CD4-positive, CD25-positive, alpha-beta regulatory T cell (primary cell): ENCODE results near the gene TMED1. TPM values are rescaled to one million over a fixed set of nuclear protein-coding genes. Genes with fewer than 3 reads are reported as not detected.

Source experiments
- ATAC-seq, 2 donors: fragments of 150-1000 bp; cut with Tn5 transposase; one replicate each; pipeline ENCODE4 v1.10.0; 2021; ENCODE audit warnings: low read depth in 2 of 2, moderate number of reproducible peaks in 2 of 2, moderate library complexity in 1 of 2
- DNase-seq, 3 donors: peaks; one replicate each; pipeline versions ENCODE4 v3.0.0 to v3.0.0-alpha.2; 2012 to 2022; ENCODE audit warnings: mixed read lengths in 1 of 3
- H3K27ac ChIP-seq: one replicate; pipeline ENCODE4 v1.7.0; 2013; ENCODE audit warnings: mild to moderate bottlenecking, low read length; ENCODE audit not compliant: insufficient read depth, poor library complexity, severe bottlenecking
- H3K27me3 ChIP-seq: one replicate; pipeline ENCODE4 v1.7.0; 2013; ENCODE audit warnings: low read length; ENCODE audit not compliant: control insufficient read depth, insufficient read depth
- H3K36me3 ChIP-seq: one replicate; pipeline ENCODE4 v1.7.0; 2013; ENCODE audit warnings: mild to moderate bottlenecking, low read length, moderate library complexity; ENCODE audit not compliant: control insufficient read depth, insufficient read depth
- H3K4me1 ChIP-seq: 2 replicates; pipeline ENCODE4 v1.7.0; 2013; ENCODE audit warnings: mild to moderate bottlenecking, low read length; ENCODE audit not compliant: insufficient read depth, control insufficient read depth, poor library complexity, severe bottlenecking
- H3K4me3 ChIP-seq: one replicate; pipeline ENCODE4 v1.7.0; 2013; ENCODE audit warnings: low read depth, mild to moderate bottlenecking, low read length, moderate library complexity
- H3K9me3 ChIP-seq, 2 experiments: 1 replicate in 1 of 2; 2 replicates in 1 of 2; pipeline ENCODE4 v1.7.0; 2013; ENCODE audit warnings: low read length in 2 of 2, mild to moderate bottlenecking in 1 of 2, moderate library complexity in 1 of 2; ENCODE audit not compliant: control insufficient read depth in 2 of 2
- H3K27ac Mint-ChIP-seq, 3 donors: one replicate each; pipeline ENCODE4 v1.8.0; 2020 to 2022; ENCODE audit warnings: mild to moderate bottlenecking in 3 of 3, mixed read lengths in 3 of 3, moderate library complexity in 2 of 3
- H3K27me3 Mint-ChIP-seq: one replicate; pipeline ENCODE4 v1.8.0; 2022; ENCODE audit warnings: mild to moderate bottlenecking, mixed read lengths
- H3K36me3 Mint-ChIP-seq: one replicate; pipeline ENCODE4 v1.8.0; 2020; ENCODE audit warnings: mixed read lengths
- H3K4me1 Mint-ChIP-seq, 4 donors: one replicate each; pipeline ENCODE4 v1.8.0; 2020 to 2022; ENCODE audit warnings: mixed read lengths in 4 of 4, mild to moderate bottlenecking in 1 of 4
- H3K4me3 Mint-ChIP-seq, 4 donors: one replicate each; pipeline ENCODE4 v1.8.0; 2020 to 2022; ENCODE audit warnings: mild to moderate bottlenecking in 4 of 4, mixed read lengths in 4 of 4, moderate library complexity in 3 of 4
- H3K9me3 Mint-ChIP-seq, 7 donors: one replicate each; pipeline ENCODE4 v1.8.0; 2020 to 2022; ENCODE audit warnings: mixed read lengths in 7 of 7, mild to moderate bottlenecking in 3 of 7, moderate library complexity in 2 of 7
- polyA plus RNA-seq, 4 donors: library from polyadenylated mRNA; unstranded; fragments of 300-500 nt; fragmentation: Illumina TruSeq; gene quantifications; one replicate each; pipeline ENCODE4 v1.2.3, GENCODE V29; 2021
- total RNA-seq: library from RNA; stranded (reverse); gene quantifications from one replicate; pipeline ENCODE4 v1.2.3, GENCODE V29; 2022

TMED1 gene
- total and polyA plus RNA-seq, 5 donors from 2014 or later, result 10.2 to 30.3 (median 26.9) TPM

DNA sequence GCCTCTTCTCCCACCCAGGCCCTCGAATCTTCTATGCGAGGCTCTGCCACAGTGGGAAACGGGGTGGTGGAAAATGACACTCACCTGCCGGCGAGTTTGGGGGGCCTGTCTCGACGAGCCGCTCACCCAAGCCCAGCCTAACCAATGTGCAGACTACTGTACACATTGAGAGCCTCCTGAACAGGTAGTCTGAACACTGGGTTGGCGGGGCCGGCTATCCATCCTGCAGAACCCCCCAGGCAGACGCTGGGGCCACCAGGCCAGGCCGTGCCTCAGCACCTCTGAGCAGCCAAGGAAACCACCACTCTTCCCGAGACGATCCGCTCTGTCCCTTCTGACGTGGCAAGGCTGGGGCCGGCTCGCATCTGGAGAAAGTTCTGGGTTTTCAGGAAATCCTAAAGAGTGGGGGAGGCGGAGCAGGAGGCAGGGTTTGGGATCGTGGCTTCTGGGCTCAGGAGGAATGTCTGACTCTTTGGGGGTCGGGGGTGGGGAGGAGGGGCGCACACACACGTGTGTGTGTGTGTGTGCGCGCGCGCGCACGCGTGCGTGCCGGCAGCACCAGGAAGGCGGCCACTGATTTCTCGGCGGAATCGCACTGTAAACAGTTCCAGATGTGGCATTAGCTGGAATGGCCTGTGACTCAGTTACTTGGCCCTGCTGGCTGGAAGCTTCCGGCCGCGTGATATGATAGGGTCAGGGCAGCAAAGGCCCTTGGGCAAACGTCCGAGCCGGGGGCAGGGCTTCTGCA lies 18.5 kb downstream of the TMED1 start:
- Histone ChIP-seq H3K27me3 (no peaks in the 10 kb centered on the region), H3K4me1 (no peaks in the 10 kb centered on the region), H3K36me3 (peaks cover 44% of the 10 kb centered on the region), H3K27ac (no peak overlapping the region), H3K9me3 (no peaks in the 10 kb centered on the region), H3K4me3 (no peak overlapping the region)
- DNase-seq (no peak), ATAC-seq (no peak)
- Mint-ChIP-seq H3K9me3 (no peaks in the 10 kb centered on the region), H3K27me3 (no peaks in the 10 kb centered on the region), H3K4me1 (peaks cover 0 to 6% (median 1%) of the 10 kb centered on the region in 4 donors), H3K36me3 (peaks cover 31% of the 10 kb centered on the region), H3K27ac (peak overlapping the region in 1 of 3 donors; percentile 48), H3K4me3 (no peak overlapping the region)

- Mint-ChIP-seq H3K27ac (no peak overlapping the region), H3K36me3 (peaks cover 31% of the 10 kb centered on the region), H3K4me3 (no peak overlapping the region), H3K9me3 (no peaks in the 10 kb centered on the region), H3K4me1 (peaks cover 0 to 6% (median 1%) of the 10 kb centered on the region in 4 donors), H3K27me3 (no peaks in the 10 kb centered on the region)
- Histone ChIP-seq H3K9me3 (no peaks in the 10 kb centered on the region), H3K4me1 (no peaks in the 10 kb centered on the region), H3K4me3 (no peak overlapping the region), H3K27ac (no peak overlapping the region), H3K27me3 (no peaks in the 10 kb centered on the region), H3K36me3 (peaks cover 46% of the 10 kb centered on the region)
- DNase-seq (no peak), ATAC-seq (no peak)
Observed at GRCh38 chr19:10816691-10817090, 19.3 kb downstream of the TMED1 start.

DNA sequence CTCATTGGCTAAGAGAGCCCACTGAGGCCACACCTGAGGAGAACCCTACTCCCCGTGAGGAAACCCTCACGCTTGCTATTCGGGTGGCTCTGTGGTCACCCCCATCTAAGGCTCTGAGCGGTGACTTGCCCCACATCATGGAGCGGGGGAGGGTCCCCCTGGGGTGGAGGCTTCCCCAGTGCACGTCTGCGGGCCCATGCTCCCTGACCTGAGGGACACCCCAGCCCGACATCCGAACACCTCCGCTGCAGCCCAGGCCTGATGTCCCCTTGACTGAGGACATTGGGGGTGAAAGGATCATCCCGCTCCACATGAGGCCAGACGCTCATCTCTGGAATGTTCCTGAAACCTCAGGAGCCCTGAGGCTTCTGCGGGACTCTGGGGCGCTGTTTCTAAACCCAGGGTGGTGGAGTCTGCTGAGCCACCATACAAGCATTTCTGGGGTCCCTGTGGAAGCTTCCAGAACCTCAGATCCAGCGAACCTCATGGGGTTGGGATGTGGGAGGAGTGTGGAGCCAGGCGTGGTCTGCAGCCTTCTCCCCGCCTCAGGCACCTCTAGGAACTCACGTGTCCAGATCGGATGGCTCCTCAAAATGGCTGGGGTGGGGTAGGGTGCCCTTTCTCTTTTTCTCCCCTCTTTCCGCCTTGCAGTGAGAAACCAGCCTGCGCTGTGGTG lies 19.9 kb downstream of the TMED1 start:
- Mint-ChIP-seq H3K36me3 (peaks cover 29% of the 10 kb centered on the region), H3K27ac (no peak overlapping the region), H3K9me3 (no peaks in the 10 kb centered on the region), H3K4me3 (no peak overlapping the region), H3K27me3 (no peaks in the 10 kb centered on the region), H3K4me1 (peaks cover 0 to 6% (median 1%) of the 10 kb centered on the region in 4 donors)
- DNase-seq (no peak), ATAC-seq (no peak)
- Histone ChIP-seq H3K9me3 (no peaks in the 10 kb centered on the region), H3K27ac (no peak overlapping the region), H3K4me1 (no peaks in the 10 kb centered on the region), H3K27me3 (no peaks in the 10 kb centered on the region), H3K4me3 (no peak overlapping the region), H3K36me3 (peaks cover 48% of the 10 kb centered on the region)

- H3K9me3 Mint-ChIP-seq, result no peaks in the 10 kb centered on the region
- H3K4me3 Mint-ChIP-seq, result no peak overlapping the region
- peaks cover 20% of the 10 kb centered on the region for H3K36me3 Mint-ChIP-seq
- ATAC-seq, result no peak
- no peak overlapping the region for H3K4me3 ChIP-seq
- no peaks in the 10 kb centered on the region for H3K27me3 ChIP-seq
- H3K27me3 Mint-ChIP-seq, result no peaks in the 10 kb centered on the region
- no peak overlapping the region for H3K27ac ChIP-seq
- no peaks in the 10 kb centered on the region for H3K4me1 ChIP-seq
- peaks cover 41% of the 10 kb centered on the region for H3K36me3 ChIP-seq
- H3K4me1 Mint-ChIP-seq, result peaks cover 0 to 6% (median under 1%) of the 10 kb centered on the region in 4 donors
- peak overlapping the region in 1 of 3 donors; percentile 3 for H3K27ac Mint-ChIP-seq
- H3K9me3 ChIP-seq, result no peaks in the 10 kb centered on the region
- no peak for DNase-seq
Observed at GRCh38 chr19:10815007-10815536, 20.9 kb downstream of the TMED1 start.

- Mint-ChIP-seq H3K9me3 (no peaks in the 10 kb centered on the region), H3K4me3 (no peak overlapping the region), H3K4me1 (peaks cover 4 to 21% (median 17%) of the 10 kb centered on the region in 4 donors), H3K27me3 (no peaks in the 10 kb centered on the region), H3K27ac (peak overlapping the region in 1 of 3 donors; percentile 69), H3K36me3 (peaks cover 26% of the 10 kb centered on the region)
- DNase-seq (no peak), ATAC-seq (no peak)
- Histone ChIP-seq H3K4me3 (no peak overlapping the region), H3K27me3 (no peaks in the 10 kb centered on the region), H3K27ac (no peak overlapping the region), H3K4me1 (peaks cover 10% of the 10 kb centered on the region), H3K36me3 (peaks cover 38% of the 10 kb centered on the region), H3K9me3 (no peaks in the 10 kb centered on the region)
Observed at GRCh38 chr19:10812902-10813404, 23.1 kb downstream of the TMED1 start.

DNA sequence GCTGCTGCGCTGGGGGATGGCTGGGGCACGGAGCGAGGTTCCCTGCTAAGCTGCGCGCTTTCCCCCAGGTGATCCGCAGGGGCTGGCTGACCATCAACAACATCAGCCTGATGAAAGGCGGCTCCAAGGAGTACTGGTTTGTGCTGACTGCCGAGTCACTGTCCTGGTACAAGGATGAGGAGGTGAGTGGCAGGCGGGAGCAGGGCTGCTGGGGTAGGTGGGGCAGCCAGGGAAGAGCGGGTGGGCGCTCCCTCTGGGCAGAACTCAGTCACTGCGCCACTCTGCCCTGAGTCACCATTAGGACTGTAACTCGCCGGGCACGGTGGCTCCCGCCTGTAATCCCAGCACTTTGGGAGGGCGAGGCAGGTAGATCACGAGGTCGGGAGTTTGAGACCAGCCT lies 23.8 kb downstream of the TMED1 start:
- peaks cover 38% of the 10 kb centered on the region for H3K36me3 ChIP-seq
- H3K27ac ChIP-seq, result no peak overlapping the region
- Mint-ChIP-seq H3K9me3 (no peaks in the 10 kb centered on the region), H3K27ac (no peak overlapping the region), H3K4me1 (peaks cover 4 to 24% (median 18%) of the 10 kb centered on the region in 4 donors), H3K27me3 (no peaks in the 10 kb centered on the region), H3K4me3 (no peak overlapping the region), H3K36me3 (peaks cover 27% of the 10 kb centered on the region)
- H3K9me3 ChIP-seq, result no peaks in the 10 kb centered on the region
- DNase-seq (no peak), ATAC-seq (no peak)
- no peak overlapping the region for H3K4me3 ChIP-seq
- peaks cover 10% of the 10 kb centered on the region for H3K4me1 ChIP-seq
- no peaks in the 10 kb centered on the region for H3K27me3 ChIP-seq

GRCh38 chr19:10811391-10812111 lies 24.5 kb downstream of the TMED1 start:
- no peaks in the 10 kb centered on the region for H3K27me3 Mint-ChIP-seq
- H3K27ac Mint-ChIP-seq, result peak overlapping the region in 1 of 3 donors; percentile 43
- H3K36me3 ChIP-seq, result peaks cover 38% of the 10 kb centered on the region
- H3K36me3 Mint-ChIP-seq, result peaks cover 27% of the 10 kb centered on the region
- H3K4me3 ChIP-seq, result no peak overlapping the region
- no peak for DNase-seq
- H3K4me3 Mint-ChIP-seq, result no peak overlapping the region
- no peak overlapping the region for H3K27ac ChIP-seq
- no peaks in the 10 kb centered on the region for H3K27me3 ChIP-seq
- H3K9me3 ChIP-seq, result no peaks in the 10 kb centered on the region
- peaks cover 10% of the 10 kb centered on the region for H3K4me1 ChIP-seq
- no peak for ATAC-seq
- no peaks in the 10 kb centered on the region for H3K9me3 Mint-ChIP-seq
- peaks cover 4 to 24% (median 18%) of the 10 kb centered on the region in 4 donors for H3K4me1 Mint-ChIP-seq
